ENCODE data around the gene ITPRIPL1.

DNA sequence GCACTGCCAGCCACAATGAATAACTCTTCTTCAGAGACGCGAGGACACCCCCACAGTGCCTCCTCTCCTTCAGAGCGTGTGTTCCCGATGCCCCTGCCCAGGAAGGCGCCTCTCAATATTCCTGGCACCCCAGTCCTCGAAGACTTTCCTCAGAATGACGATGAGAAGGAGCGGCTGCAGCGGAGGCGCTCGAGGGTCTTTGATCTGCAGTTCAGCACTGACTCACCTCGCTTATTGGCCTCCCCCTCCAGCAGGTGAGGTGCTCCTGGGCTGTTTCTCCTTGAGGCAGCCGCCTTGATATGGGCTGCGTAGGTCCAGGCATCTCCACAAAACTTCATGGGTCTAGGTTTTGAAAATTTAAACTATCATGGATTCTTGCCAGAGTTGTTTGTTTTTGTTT, 16.5 kb downstream of the ITPRIPL1 start:
- TF ChIP-seq, protein P1, sequence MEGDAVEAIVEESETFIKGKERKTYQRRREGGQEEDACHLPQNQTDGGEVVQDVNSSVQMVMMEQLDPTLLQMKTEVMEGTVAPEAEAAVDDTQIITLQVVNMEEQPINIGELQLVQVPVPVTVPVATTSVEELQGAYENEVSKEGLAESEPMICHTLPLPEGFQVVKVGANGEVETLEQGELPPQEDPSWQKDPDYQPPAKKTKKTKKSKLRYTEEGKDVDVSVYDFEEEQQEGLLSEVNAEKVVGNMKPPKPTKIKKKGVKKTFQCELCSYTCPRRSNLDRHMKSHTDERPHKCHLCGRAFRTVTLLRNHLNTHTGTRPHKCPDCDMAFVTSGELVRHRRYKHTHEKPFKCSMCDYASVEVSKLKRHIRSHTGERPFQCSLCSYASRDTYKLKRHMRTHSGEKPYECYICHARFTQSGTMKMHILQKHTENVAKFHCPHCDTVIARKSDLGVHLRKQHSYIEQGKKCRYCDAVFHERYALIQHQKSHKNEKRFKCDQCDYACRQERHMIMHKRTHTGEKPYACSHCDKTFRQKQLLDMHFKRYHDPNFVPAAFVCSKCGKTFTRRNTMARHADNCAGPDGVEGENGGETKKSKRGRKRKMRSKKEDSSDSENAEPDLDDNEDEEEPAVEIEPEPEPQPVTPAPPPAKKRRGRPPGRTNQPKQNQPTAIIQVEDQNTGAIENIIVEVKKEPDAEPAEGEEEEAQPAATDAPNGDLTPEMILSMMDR (IDR thresholded peaks at IDR 0.05), result no peak
- no peak for TF ChIP-seq POLR2A (IDR thresholded peaks at IDR 0.05)
- TF ChIP-seq EP300 (IDR thresholded peaks at IDR 0.05), result no peak
